Psoas muscle (tissue), 8 donors: Measurements from ENCODE around the gene NEUROG3. TPM values are rescaled to one million over a fixed set of nuclear protein-coding genes. Genes with fewer than 3 reads are reported as not detected.

Source experiments
- ATAC-seq, 4 donors: fragments of 200-7000 bp; cut with Tn5 transposase; one replicate each; pipeline ENCODE4 v1.9.1; 2020; ENCODE audit warnings: moderate library complexity in 3 of 4, mild to moderate bottlenecking in 2 of 4
- DNase-seq, 2 donors: peaks; one replicate each; pipeline ENCODE4 v3.0.0-alpha.2; 2020
- H3K27ac ChIP-seq: fragments of 200-600 bp; one replicate; pipeline ENCODE4 v1.8.0; 2022
- H3K27me3 ChIP-seq, 3 donors: fragments of 200-600 bp in 1 of 3; one replicate each; pipeline versions ENCODE4 v1.6.1 to v1.8.0; 2013 to 2022; ENCODE audit warnings: low read length in 2 of 3, mild to moderate bottlenecking in 2 of 3, moderate library complexity in 1 of 3; ENCODE audit not compliant: insufficient read depth in 3 of 3
- H3K36me3 ChIP-seq, 2 donors: fragments of 200-600 bp in 1 of 2; one replicate each; pipeline versions ENCODE4 v1.6.1 to v1.8.0; 2013 to 2022; ENCODE audit warnings: low read depth in 1 of 2, mild to moderate bottlenecking in 1 of 2, moderate library complexity in 1 of 2; ENCODE audit not compliant: insufficient read depth in 1 of 2
- H3K4me1 ChIP-seq: fragments of 200-600 bp; one replicate; pipeline ENCODE4 v1.8.0; 2022
- H3K4me3 ChIP-seq: fragments of 200-600 bp; one replicate; pipeline ENCODE4 v1.8.0; 2022; ENCODE audit warnings: mild to moderate bottlenecking
- H3K9me3 ChIP-seq: fragments of 200-600 bp; one replicate; pipeline ENCODE4 v1.8.0; 2022
- CTCF ChIP-seq: fragments of 200-600 bp; IDR thresholded peaks from one replicate; pipeline ENCODE4 v1.8.0; 2022; ENCODE audit warnings: antibody characterized with exemption
- WGBS, 3 donors: extraction: QIAGEN DNeasy Blood & Tissue Kit; methylation state at CpG; one replicate each; pipeline versions ENCODE4 v1.1.6 to v1.1.7; 2013; 5-methylcytosine and 5-hydroxymethylcytosine counted together
- intact Hi-C, 2 donors: fragments of 100-400 bp; cut with DNase I; formaldehyde crosslinking; loops; one replicate each; pipeline versions ENCODE4 v1.11.0 to v1.14.2; 2022
- polyA plus RNA-seq, 3 donors: library from polyadenylated mRNA; stranded (reverse); fragments of 200-250 nt; gene quantifications; one replicate each; pipeline ENCODE4 v1.2.3, GENCODE V29; 2013
- total RNA-seq, 4 donors: library from RNA; stranded (reverse); fragmentation: NEBNext Ultra II Directional in 2 of 4; extraction: Animal tissue kit (Norgen Biotek cat#: 25700) in 2 of 4; gene quantifications; one replicate each; pipeline versions ENCODE4 v1.2.1 to v1.2.4, GENCODE V29; 2021 to 2023
- donor health status: healthy with polysubstance abuse.
- donor health status: DM: no; HTN: no; CAD: no; lungs with moderate emphysema.
- donor health status: Bipolar disorder and iron deficiency.
- donor health status: healthy.
- donor health status: DM: yes; HTN: yes; CAD: no.
- donor health status: DM: no; HTN: no; CAD: no.
- donor health status: DM: no; HTN: no; CAD: no.
- donor health status: DM: yes; HTN: yes; CAD: no.

Gene NEUROG3
- total and polyA plus RNA-seq, 7 donors, result 0.01 TPM; not detected in 6

GRCh38 chr10:69575164-69575722 lies 2.0 kb upstream of the NEUROG3 start:
- Histone ChIP-seq H3K27ac (no peak overlapping the region), H3K36me3 (no peaks in the 10 kb centered on the region), H3K9me3 (no peaks in the 10 kb centered on the region), H3K4me3 (no peak overlapping the region), H3K4me1 (peaks cover 6% of the 10 kb centered on the region), H3K27me3 (peaks cover 3 to 97% (median 53%) of the 10 kb centered on the region in 3 donors)
- no peak for ATAC-seq
- TF ChIP-seq CTCF, result no peak
- WGBS, 3 donors, result 3 to 6% (median 6%) methylated on average over 5 of the region's 5 CpGs
- DNase-seq, result no peak
- intact Hi-C loops, result no loop called here

GRCh38 chr10:69574571-69574978 lies 1.4 kb upstream of the NEUROG3 start:
- Histone ChIP-seq H3K36me3 (no peaks in the 10 kb centered on the region), H3K4me3 (no peak overlapping the region), H3K27me3 (peaks cover 0 to 99% (median 57%) of the 10 kb centered on the region in 3 donors), H3K9me3 (no peaks in the 10 kb centered on the region), H3K27ac (no peak overlapping the region), H3K4me1 (peaks cover 6% of the 10 kb centered on the region)
- WGBS, 3 donors, result 0 to 3% (median 1%) methylated on average over 12 of the region's 12 CpGs
- no peak for TF ChIP-seq CTCF
- intact Hi-C loops, result no loop called here
- ATAC-seq, result no peak
- no peak for DNase-seq

GRCh38 chr10:69572159-69573055 lies 815 bp downstream of the NEUROG3 start:
- DNase-seq (no peak), ATAC-seq (no peak)
- intact Hi-C loops, result no loop called here
- Histone ChIP-seq H3K27me3 (peaks cover 0 to 100% (median 58%) of the 10 kb centered on the region in 3 donors), H3K4me3 (peak overlapping the region; percentile 39), H3K4me1 (peaks cover 6% of the 10 kb centered on the region), H3K27ac (no peak overlapping the region), H3K36me3 (no peaks in the 10 kb centered on the region), H3K9me3 (no peaks in the 10 kb centered on the region)
- no peak for TF ChIP-seq CTCF
- WGBS, 3 donors, result 1% methylated on average over 71 to 85 of the region's 85 CpGs

GRCh38 chr10:69571618-69572158 lies 1.5 kb downstream of the NEUROG3 start:
- no peak for TF ChIP-seq CTCF
- ATAC-seq (no peak), DNase-seq (no peak)
- intact Hi-C loops, result no loop called here
- H3K4me3 ChIP-seq, result no peak overlapping the region
- no peak overlapping the region for H3K27ac ChIP-seq
- peaks cover 0 to 100% (median 56%) of the 10 kb centered on the region in 3 donors for H3K27me3 ChIP-seq
- no peaks in the 10 kb centered on the region for H3K36me3 ChIP-seq
- WGBS, 3 donors, result 0 to 1% (median 1%) methylated on average over 25 of the region's 25 CpGs
- peaks cover 6% of the 10 kb centered on the region for H3K4me1 ChIP-seq
- no peaks in the 10 kb centered on the region for H3K9me3 ChIP-seq
